ENCODE measurements around the gene PARD6G. TPM values are rescaled to one million over a fixed set of nuclear protein-coding genes. Genes with fewer than 3 reads are reported as not detected.
"Not testable (repeated sequence)": the region's sequence is repeated elsewhere in the genome, so short reads cannot be mapped to it uniquely, and the experiment has no call there.

Gene PARD6G
- total RNA-seq, result 16.5 and 18.9 TPM in 2 replicates
- long read RNA-seq, partial matches to known transcripts, result 0 of 4 reads
- long read RNA-seq, other reads (novel, unspliced or antisense), result 4 of 4 reads

GRCh38 chr18:80247393-80247841 lies at the start of gene PARD6G:
Gene PARD6G, minus strand, starts transcription at chr18:80247514. Its CDS starts 166 bp downstream, at chr18:80247348.
- Mint-ChIP-seq H3K4me3 (ENCODE audit: unreplicated experiment) (peak within 1 kb of the TSS; percentile 79), H3K27ac (ENCODE audit: unreplicated experiment) (no peak within 1 kb of the TSS), H3K4me1 (ENCODE audit: unreplicated experiment) (peaks cover 7% of the 10 kb centered on the region), H3K27me3 (ENCODE audit: unreplicated experiment) (peaks cover 3% of the 10 kb centered on the region), H3K36me3 (ENCODE audit: unreplicated experiment) (no peaks in the 10 kb centered on the region), H3K9me3 (ENCODE audit: unreplicated experiment) (no peaks in the 10 kb centered on the region)
- peak; percentile 29 for TF ChIP-seq CTCF (IDR thresholded peaks at IDR 0.05)
- peak; percentile 94 for DNase-seq (ENCODE audit: extremely low spot score, unreplicated experiment)

- H3K27me3 Mint-ChIP-seq (ENCODE audit: unreplicated experiment); H3K4me3 Mint-ChIP-seq (ENCODE audit: unreplicated experiment); H3K27ac Mint-ChIP-seq (ENCODE audit: unreplicated experiment); H3K36me3 Mint-ChIP-seq (ENCODE audit: unreplicated experiment); H3K9me3 Mint-ChIP-seq (ENCODE audit: unreplicated experiment); H3K4me1 Mint-ChIP-seq (ENCODE audit: unreplicated experiment): not testable (repeated sequence)
- DNase-seq (ENCODE audit: extremely low spot score, unreplicated experiment), result peak; percentile 86
- TF ChIP-seq CTCF (IDR thresholded peaks at IDR 0.05), result peak; percentile 66
These were observed 15.1 kb upstream of the PARD6G start for GRCh38 chr18:80262241-80263033.

GRCh38 chr18:80259610-80260009 lies 12.3 kb upstream of the PARD6G start:
- TF ChIP-seq CTCF (IDR thresholded peaks at IDR 0.05), result no peak
- H3K4me1 Mint-ChIP-seq (ENCODE audit: unreplicated experiment), result peaks cover 4% of the 10 kb centered on the region
- H3K27ac Mint-ChIP-seq (ENCODE audit: unreplicated experiment), result no peak overlapping the region
- no peaks in the 10 kb centered on the region for H3K36me3 Mint-ChIP-seq (ENCODE audit: unreplicated experiment)
- peak; percentile 36 for DNase-seq (ENCODE audit: extremely low spot score, unreplicated experiment)
- peaks cover 2% of the 10 kb centered on the region for H3K27me3 Mint-ChIP-seq (ENCODE audit: unreplicated experiment)
- no peaks in the 10 kb centered on the region for H3K9me3 Mint-ChIP-seq (ENCODE audit: unreplicated experiment)
- no peak overlapping the region for H3K4me3 Mint-ChIP-seq (ENCODE audit: unreplicated experiment)

- Mint-ChIP-seq H3K27ac (ENCODE audit: unreplicated experiment) (no peak overlapping the region), H3K27me3 (ENCODE audit: unreplicated experiment) (peaks cover 2% of the 10 kb centered on the region), H3K4me1 (ENCODE audit: unreplicated experiment) (peaks cover 4% of the 10 kb centered on the region), H3K9me3 (ENCODE audit: unreplicated experiment) (no peaks in the 10 kb centered on the region), H3K4me3 (ENCODE audit: unreplicated experiment) (no peak overlapping the region), H3K36me3 (ENCODE audit: unreplicated experiment) (no peaks in the 10 kb centered on the region)
- no peak for DNase-seq (ENCODE audit: extremely low spot score, unreplicated experiment)
- no peak for TF ChIP-seq CTCF (IDR thresholded peaks at IDR 0.05)
These were observed 11.3 kb upstream of the PARD6G start for GRCh38 chr18:80258640-80259039.
